G401 (cell line): ENCODE data around the gene LXN. TPM values are rescaled to one million over a fixed set of nuclear protein-coding genes. Genes with fewer than 3 reads are reported as not detected.

ENCODE experiments used
- DNase-seq: peaks from one replicate; pipeline ENCODE4 v3.0.0-alpha.2; 2015; ENCODE audit warnings: low spot score
- in situ Hi-C: cut with HindIII; loops from 2 replicates; pipeline ENCODE4 v1.10.0; 2016; ENCODE audit warnings: low sequenced_read_pairs, mixed read lengths
- total RNA-seq: library from RNA; depleted of rRNA; stranded (reverse); fragments of >200 nt; shearing (Covaris generic); gene quantifications from 2 replicates; pipeline ENCODE4 v1.2.3, GENCODE V29; 2014

The LXN gene
- total RNA-seq, 1 experiment from 2014 or later, result not detected

DNA sequence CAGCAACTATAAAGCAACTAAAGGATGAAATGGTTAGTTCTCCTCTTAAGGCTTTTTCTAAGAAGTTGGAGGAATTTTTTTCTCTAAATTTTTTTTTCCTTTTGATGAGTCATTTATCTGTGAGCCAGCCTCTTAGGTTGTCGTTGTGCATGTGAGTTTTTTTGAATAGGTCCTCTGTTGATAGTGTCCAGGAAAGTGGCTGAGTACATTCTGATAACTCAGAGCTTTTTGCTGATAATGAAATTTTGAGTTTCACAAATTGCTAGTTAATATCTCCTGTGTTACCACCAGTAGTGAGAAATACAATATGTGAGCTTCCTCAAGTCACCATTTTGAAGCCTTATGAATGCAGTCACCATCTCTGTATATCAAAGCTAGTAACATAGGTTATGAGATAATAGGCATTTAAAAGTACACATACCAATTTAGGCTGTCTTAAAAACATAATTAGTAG is 7.1 kb upstream of the LXN start:
- DNase-seq, result no peak
- in situ Hi-C loops, result no loop called here

DNA sequence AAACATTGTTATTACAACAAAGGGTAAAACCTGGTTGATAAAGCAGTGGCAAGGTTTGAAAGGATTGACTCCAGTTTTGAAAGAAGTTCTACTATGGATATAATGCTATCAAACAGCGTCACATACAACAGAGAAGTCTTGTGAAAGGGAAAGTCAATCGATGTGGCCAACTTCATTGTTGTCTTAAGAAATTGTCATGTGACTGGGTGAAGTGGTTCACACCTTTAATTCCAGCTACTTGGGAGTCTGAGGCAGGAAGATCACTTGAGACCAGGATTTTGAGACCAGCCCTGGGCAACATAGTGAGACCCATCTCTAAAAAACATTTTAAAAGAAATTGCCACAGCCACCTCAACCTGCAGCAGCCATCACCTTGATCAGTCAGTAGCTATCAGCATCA is 6.2 kb upstream of the LXN start:
- no peak for DNase-seq
- in situ Hi-C loops, result no loop called here

DNA sequence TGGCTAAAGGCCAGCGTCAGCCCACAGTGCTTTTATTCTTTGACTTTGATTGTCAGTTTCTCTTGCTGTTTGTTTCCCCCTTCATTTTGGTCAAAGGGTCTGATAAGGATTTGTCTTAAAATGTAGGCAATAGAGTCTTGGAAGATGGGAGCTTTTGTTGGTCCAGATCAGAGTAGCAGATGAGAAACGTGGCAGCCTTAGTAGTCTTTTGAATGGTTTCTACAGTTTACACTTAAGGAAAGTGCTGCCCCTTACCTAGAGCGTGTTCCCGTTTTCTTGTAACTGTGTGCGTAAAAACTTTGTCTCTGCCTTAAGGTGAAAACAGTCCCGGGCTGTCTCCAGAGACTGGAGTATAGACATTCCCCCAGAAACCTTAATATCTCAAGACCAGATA is 630 bp downstream of the LXN start:
- in situ Hi-C loops, result no loop called here

DNA sequence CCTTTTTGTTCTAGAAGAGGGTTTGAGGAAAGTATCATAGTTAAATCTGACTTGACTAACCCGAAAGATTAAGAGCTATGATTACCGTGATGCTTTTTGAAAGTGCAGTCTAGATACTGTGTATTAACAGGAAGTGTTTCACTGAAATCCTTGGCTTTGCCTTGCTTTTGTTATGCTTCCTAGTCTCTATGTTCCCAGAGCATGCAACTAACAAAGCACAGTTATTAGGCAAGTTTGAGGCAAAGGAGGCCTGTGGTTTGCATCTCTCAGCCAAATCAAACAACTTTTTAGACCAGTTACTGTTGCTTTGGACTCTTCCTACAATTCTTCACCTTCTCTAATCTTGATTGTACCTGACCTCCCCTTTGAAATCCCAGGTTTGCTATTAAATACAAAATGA is 3.9 kb downstream of the LXN start:
- in situ Hi-C loops, result no loop called here
- DNase-seq, result no peak

More for the DNA sequence above, 630 bp downstream of the LXN start:
- DNase-seq, result peak; percentile 39

DNA sequence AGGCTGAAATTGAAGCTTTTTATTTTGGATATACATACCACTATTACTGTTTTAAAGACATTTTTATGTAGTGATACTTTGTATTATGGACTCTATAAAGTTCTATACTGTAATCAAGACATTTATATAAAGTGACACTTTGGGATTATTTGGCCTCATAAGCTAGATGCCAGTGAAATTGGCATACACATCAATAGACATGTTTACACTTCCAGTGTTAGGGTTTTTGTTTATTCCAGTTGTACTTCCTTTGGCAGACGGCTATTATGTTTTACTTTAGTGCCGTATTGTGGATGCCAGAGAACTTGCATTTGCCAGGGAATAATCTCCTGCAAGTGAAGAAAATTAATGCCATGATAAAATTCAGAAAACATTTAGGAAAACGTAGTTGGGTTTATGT is 6.0 kb downstream of the LXN start:
- DNase-seq, result no peak
- in situ Hi-C loops, result no loop called here

DNA sequence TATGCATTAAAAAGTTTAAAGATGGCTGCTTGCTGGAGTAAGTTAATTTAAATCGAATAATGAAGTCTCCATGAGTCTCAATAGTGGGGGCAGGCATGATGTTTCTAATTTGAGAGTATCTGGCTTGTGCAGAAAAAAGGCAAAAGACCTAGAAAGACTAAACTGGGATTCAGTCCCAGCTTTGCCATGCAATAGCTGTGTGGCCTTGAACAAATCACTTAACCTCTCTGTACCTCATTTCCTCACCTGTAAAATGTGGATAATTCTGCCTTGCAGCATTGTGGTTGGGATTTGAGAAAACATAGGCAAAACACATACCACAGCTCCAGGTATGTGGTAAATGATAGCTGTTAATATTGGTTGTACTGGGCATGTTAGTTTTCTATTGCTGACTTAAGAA is 8.6 kb downstream of the LXN start:
- in situ Hi-C loops, result no loop called here
- DNase-seq, result no peak

DNA sequence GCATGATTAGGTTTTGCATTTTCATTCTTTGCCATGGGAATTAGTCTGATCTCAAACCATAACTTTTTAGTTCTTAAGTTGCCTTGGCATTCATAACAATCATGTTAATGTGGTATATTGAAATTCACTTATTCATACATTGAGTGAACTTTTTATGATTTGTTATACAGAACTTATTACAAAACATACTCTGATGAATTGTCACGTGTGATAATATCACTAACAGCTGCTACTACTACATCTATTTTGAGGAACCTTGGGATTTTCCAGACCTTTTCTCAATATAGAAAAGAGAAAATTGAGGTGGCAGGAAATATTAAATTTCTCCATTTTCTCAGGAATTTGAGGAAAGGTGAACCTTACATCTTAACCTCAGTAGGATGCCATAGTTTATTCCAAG is 9.2 kb downstream of the LXN start:
- in situ Hi-C loops, result no loop called here
- DNase-seq, result no peak

DNA sequence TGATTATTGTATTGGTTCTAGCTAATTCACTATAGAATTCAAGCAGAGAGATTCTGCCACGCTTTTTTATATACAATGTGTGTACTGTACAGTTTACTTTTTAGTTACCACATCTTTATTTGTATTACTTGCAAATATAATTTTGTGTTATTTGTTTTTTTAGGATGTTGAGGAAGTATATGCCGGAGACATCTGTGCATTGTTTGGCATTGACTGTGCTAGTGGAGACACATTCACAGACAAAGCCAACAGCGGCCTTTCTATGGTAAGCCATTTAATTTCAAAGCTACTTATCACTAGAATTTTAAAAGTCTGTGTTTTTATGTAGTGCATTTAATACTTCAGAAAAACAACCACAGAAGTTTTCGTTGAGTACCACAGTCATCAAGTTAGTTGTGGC is 11.7 kb downstream of the LXN start:
- no peak for DNase-seq
- in situ Hi-C loops, result no loop called here

DNA sequence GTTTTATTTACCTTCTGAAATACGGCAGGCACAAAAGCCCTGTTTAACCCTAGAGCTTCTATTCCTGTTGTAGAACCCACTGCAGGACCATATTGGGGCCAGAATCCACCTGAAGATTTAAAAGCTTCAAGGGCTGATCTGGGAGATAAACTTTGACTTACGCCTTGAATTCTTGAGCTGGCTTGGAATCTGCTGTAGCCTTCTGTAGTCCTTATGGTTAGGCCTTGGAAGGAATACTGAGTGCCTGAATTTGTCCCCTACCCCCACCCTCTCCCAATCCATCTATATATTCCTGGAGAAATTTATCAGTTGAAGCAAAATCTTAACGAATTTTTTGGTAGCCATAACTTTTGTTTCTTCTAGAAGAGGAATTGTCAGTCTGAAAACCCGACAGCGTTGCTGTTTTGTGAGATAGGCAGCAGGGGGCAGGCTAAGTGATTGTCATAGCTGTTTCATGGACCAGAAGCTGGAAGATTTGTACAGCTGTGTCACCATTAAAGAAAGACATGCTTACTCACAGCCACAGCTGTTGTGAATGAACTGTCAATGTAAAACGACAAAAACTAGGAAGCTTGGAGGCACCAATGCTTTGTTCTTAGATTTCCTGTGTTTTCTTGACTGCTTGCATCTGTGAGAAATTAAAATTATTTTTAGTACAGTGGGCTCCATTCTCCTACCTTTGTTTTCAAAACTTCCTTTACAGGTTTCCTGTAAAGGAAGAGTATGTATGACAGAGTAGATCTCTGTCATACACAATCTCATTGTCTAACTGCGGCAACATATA is 12.8 kb downstream of the LXN start:
- in situ Hi-C loops, result no loop called here
- peak; percentile 54 for DNase-seq

DNA sequence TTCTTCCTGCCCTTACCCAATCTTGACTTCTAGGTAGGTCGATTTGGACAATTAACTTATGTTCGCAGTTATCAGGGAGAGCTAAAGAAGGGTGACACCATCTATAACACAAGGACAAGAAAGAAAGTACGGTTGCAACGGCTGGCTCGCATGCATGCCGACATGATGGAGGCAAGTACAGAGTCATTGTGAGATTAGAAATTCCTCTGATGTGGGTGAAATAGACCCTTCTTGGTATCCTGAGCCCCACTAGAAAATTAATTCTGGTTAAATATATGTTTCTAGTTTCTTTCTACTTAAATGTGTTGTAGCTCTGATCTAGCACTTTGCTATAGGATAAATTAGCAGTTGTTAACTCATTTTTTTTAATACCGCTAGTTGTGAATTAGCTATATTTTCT is 13.6 kb downstream of the LXN start:
- in situ Hi-C loops, result no loop called here
- DNase-seq, result no peak

DNA sequence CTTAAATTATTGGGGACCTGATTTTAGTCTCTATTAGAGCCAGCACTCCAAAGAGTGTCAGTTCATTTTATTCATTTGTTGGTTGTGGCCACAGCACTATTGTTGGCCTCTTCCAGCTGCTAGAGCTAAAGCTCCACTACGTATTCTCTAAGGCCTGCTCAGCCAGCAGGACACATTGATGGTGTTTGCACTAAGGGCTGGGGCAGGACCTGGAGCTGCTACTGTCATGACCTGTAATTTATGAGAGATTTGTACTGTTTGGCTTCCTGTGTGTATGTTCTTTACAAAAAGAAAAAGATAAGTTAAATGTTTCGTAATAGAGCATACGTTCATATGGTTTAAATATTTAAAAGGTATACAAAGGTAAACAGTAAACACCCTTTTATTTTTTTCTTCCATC is 20.0 kb downstream of the LXN start:
- in situ Hi-C loops, result no loop called here
- DNase-seq, result no peak

DNA sequence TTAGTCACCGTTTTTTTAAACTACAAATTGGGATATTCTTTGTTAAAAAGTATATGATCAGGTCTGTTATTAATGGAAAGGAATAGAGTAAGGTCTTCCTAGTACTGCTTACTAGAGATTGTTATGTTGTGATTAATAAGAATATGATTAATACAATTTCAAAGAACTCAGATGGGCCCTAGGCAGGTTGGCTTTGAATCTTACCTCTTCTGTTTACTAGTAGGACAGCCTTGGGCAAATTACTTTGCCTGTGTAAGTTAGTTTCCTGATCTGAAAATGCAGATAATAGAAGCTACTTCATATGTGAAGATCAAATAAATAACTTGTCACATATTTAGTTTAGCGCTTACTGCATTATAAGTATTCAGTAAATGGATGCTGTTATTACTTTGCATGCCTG is 21.3 kb downstream of the LXN start:
- in situ Hi-C loops, result no loop called here

DNA sequence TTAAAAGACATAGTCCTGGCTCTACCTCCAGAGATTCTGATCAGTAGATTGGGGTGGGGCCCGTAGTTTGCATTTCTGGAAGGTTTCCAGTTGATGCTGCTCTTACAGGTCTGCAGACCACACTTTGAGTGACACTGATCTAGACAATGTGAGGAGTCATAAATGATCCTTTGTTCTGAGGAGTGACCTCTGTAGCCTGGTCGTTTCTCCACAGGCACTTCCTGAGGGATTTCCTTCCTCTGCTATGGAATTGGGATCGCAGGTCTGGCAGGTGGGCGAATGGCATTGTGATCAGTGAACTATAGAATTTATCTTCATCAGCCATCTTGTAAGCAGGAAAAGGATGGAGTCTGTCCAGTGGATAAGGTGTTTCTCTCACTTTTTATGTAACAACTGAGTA is 22.7 kb downstream of the LXN start:
- in situ Hi-C loops, result no loop called here
- DNase-seq, result no peak

More for the DNA sequence above, 21.3 kb downstream of the LXN start:
- no peak for DNase-seq

DNA sequence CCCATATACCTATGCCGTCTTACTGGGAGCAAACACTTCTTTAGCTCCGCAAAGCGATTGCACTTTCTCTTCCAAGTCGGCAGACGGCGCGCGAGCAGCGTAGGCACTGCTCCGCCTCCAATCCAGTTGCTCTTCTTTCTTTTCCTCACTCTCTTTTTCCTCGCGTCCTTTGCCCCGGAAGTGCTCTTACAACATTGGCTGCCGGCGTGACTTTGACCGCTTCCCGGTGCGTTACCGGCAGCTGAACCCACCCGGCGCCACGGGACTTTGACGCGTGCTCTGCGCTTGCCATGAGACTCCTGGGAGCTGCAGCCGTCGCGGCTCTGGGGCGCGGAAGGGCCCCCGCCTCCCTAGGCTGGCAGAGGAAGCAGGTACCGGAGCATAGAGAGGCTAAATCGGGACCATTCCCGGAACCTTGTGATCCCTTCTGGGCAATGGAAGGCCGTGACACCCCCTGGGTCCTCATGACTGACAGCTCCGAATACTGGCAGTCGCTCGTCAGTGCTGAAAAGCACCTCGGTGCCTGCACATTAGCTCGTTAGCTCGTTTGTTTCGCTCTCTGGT is 28.0 kb downstream of the LXN start, which contains the start of gene GFM1:
Gene GFM1 (plus strand): TSS at position 183 of the 564 bp plus-strand sequence. CDS start 108 bp downstream, at position 291.
- in situ Hi-C loops, result no loop called here
- DNase-seq, result peak; percentile 98

DNA sequence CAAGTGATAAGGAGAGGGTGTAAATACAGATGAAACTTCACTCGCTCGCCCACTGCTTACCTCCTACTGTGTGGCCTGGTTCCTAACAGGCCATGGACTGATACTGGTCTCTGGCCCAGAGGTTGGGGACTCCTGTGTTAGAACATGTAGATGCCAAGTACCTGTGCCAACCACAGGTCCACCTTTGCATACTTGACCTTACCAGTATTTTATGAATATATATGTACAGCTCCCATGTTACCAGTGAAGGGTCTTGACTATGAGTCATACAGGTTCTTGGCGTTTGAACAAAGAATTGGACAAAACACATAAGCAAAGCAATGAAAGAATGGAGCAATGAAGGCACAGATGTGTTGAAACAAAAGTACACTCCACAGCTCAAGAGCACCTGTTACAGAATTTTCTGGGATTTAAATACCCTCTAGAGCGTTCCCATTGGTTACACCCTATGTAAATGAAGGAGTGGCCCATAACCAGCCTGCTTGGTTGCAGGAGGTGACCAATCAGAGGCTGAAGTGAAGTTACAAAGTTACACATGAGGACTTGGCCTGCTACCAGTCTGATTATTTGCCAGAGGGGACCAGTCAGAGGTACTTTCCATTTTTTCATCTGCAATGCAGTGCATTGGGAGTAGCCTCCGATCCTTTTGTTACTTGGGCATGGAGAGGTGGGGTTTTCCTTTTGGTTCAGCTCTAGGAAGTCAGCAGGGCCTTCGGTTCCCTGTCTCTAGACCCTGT is 29.8 kb downstream of the LXN start:
- in situ Hi-C loops, result no loop called here
- no peak for DNase-seq

DNA sequence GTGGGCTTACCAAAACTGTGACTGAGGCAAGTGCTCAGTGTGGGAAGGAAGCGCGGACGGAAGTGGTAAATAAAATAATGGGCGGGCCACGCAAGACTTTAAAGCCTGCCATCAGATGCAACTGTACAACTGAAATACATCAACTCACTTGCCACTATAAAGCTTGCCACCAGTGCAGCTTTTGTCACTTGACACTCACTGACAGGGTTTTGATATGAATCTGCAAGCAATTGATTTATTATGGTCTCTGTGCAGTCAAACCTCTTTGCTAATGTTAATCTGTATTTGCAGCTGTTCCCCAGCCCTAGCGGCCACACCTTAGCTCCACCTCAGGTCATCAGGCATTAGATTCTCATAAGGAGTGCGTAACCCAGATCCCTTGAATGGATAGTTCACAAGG is 30.4 kb downstream of the LXN start:
- in situ Hi-C loops, result no loop called here

DNA sequence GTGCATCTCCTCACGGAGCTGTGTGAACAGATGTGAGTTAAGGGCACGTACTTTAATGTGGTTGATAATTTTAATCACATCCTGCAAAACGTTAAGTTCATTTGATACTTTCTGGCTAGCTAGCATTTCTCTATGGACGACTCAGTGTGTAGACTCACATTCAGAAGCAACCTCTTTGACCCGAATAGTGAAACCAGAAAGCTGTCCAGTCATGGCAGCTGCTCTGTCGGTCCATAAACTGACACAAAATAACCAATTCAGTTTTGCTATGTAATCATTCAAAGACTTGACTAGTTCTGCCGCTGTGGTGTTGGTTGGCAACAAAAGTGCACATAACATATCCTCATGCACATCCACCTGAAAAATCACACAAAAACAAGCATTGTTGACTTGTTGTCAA is 31.8 kb downstream of the LXN start:
- no peak for DNase-seq
- in situ Hi-C loops, result no loop called here

More for the DNA sequence above, 30.4 kb downstream of the LXN start:
- no peak for DNase-seq

DNA sequence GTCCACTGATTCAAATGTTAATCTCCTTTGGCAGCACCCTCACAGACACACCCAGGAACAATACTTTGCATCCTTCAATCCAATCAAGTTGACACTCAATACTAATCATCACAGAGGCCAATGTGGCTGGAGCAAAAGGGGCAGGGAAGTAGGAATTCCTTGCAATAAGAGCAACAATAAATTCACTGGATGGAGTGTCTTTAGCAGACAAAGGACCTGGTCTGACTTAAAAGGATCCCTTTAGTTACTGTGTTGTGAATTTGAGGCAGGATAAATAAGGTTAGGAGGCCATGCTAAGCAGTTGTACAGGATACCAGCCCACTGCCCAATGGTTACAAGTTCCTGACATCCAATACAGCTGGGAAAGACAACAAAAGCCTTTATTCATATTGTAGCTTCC is 40.5 kb downstream of the LXN start:
- in situ Hi-C loops, result no loop called here
- no peak for DNase-seq

DNA sequence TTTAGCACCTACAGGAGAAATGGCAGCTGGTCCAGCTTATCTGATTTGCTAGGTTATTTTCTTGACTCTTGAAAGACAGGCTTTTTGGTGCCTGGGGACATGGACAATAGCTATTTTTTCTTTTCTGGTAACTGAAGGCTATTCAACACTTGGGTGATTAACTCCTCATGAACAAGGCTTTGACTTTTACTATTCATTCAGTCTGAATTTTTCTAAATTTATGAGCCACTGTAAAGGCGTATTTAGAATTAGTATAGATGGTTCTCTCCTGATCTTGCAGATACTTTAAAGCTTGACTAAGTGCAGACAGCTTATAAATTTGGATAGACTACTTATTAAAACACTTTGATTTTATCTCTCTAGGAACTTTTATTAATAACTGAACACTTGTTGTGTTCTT is 46.6 kb downstream of the LXN start:
- DNase-seq, result no peak
- in situ Hi-C loops, result no loop called here
